HL-60 (cell line): Measurements from ENCODE around the gene POMP.

ENCODE experiments used
- GABPA ChIP-seq: IDR thresholded peaks from 2 replicates; pipeline ENCODE4 v1.6.1; 2012; ENCODE audit warnings: low read depth
- POLR2AphosphoS5 ChIP-seq: IDR thresholded peaks from 2 replicates; pipeline ENCODE4 v1.6.1; 2012; ENCODE audit warnings: low read depth
- SPI1 ChIP-seq: IDR thresholded peaks from 2 replicates; pipeline ENCODE4 v1.6.1; 2012; ENCODE audit warnings: low read depth, mild to moderate bottlenecking, borderline replicate concordance
- TF ChIP-seq, protein P1 (sequence below): IDR thresholded peaks from one replicate; pipeline ENCODE4 v1.5.1; 2011; ENCODE audit warnings: low read length, control low read depth, inconsistent platforms; ENCODE audit not compliant: insufficient read depth
- TF ChIP-seq, protein P2 (sequence below): IDR thresholded peaks from 2 replicates; pipeline ENCODE4 v1.6.1; 2012; ENCODE audit warnings: low read depth; ENCODE audit not compliant: insufficient replicate concordance

DNA sequence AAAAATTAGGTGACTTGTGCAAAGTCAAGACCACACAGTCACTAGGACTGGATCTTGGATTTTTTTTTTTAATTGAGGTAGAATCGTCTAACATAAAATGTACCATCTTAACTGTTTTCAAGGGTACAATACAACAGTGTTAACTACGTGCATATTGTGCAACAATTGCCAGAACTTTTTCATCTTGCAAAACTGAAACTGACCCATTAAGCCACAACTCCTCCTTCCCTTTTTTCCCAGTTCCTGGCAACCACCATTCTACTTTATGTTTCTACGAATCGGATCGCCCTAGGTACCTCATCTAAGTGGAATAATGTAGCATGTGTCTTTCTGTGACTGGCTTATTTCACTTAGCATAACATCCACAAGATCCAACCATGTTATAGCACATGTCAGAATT lies 37.5 kb upstream of the POMP start:
- TF ChIP-seq, protein P1, sequence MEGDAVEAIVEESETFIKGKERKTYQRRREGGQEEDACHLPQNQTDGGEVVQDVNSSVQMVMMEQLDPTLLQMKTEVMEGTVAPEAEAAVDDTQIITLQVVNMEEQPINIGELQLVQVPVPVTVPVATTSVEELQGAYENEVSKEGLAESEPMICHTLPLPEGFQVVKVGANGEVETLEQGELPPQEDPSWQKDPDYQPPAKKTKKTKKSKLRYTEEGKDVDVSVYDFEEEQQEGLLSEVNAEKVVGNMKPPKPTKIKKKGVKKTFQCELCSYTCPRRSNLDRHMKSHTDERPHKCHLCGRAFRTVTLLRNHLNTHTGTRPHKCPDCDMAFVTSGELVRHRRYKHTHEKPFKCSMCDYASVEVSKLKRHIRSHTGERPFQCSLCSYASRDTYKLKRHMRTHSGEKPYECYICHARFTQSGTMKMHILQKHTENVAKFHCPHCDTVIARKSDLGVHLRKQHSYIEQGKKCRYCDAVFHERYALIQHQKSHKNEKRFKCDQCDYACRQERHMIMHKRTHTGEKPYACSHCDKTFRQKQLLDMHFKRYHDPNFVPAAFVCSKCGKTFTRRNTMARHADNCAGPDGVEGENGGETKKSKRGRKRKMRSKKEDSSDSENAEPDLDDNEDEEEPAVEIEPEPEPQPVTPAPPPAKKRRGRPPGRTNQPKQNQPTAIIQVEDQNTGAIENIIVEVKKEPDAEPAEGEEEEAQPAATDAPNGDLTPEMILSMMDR, result no peak
- TF ChIP-seq GABPA, result no peak
- TF ChIP-seq POLR2AphosphoS5, result no peak
- TF ChIP-seq, protein P2, sequence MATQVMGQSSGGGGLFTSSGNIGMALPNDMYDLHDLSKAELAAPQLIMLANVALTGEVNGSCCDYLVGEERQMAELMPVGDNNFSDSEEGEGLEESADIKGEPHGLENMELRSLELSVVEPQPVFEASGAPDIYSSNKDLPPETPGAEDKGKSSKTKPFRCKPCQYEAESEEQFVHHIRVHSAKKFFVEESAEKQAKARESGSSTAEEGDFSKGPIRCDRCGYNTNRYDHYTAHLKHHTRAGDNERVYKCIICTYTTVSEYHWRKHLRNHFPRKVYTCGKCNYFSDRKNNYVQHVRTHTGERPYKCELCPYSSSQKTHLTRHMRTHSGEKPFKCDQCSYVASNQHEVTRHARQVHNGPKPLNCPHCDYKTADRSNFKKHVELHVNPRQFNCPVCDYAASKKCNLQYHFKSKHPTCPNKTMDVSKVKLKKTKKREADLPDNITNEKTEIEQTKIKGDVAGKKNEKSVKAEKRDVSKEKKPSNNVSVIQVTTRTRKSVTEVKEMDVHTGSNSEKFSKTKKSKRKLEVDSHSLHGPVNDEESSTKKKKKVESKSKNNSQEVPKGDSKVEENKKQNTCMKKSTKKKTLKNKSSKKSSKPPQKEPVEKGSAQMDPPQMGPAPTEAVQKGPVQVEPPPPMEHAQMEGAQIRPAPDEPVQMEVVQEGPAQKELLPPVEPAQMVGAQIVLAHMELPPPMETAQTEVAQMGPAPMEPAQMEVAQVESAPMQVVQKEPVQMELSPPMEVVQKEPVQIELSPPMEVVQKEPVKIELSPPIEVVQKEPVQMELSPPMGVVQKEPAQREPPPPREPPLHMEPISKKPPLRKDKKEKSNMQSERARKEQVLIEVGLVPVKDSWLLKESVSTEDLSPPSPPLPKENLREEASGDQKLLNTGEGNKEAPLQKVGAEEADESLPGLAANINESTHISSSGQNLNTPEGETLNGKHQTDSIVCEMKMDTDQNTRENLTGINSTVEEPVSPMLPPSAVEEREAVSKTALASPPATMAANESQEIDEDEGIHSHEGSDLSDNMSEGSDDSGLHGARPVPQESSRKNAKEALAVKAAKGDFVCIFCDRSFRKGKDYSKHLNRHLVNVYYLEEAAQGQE, result no peak
- no peak for TF ChIP-seq SPI1
